Measurements from ENCODE around the gene ARHGAP30.
"Not testable (repeated sequence)": the region's sequence is repeated elsewhere in the genome, so short reads cannot be mapped to it uniquely, and the experiment has no call there.

ARHGAP30 gene

GRCh38 chr1:161022432-161022831 is 47.3 kb downstream of the ARHGAP30 start:
- peaks cover 48% of the 10 kb centered on the region for H3K4me1 Mint-ChIP-seq (ENCODE audit: low read depth)
- not testable (repeated sequence) for H3K27ac Mint-ChIP-seq; H3K27me3 Mint-ChIP-seq; DNase-seq; H3K4me3 Mint-ChIP-seq; H3K36me3 Mint-ChIP-seq (ENCODE audit: low read depth); H3K9me3 Mint-ChIP-seq

DNA sequence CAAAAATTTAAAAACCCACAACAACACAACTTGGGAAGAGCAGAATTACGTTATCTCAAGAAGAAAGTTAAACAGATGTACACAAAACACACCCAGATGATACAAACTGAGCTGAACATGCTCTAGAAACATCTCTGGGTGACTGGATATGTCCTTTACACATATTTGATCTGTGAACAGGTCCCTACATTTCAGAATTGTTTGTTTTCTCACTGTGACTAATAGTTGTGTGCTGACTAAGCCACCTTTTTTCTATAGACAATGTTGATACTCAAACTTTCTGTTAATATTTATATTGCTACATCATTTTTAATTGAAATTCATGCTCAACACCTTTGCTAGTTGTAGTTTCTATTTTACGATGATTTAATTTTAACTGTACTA is 47.7 kb downstream of the ARHGAP30 start:
- Mint-ChIP-seq H3K36me3 (ENCODE audit: low read depth) (peaks cover 3% of the 10 kb centered on the region), H3K4me3 (peak overlapping the region; percentile 86), H3K27me3 (no peaks in the 10 kb centered on the region), H3K4me1 (ENCODE audit: low read depth) (peaks cover 45% of the 10 kb centered on the region), H3K27ac (no peak overlapping the region), H3K9me3 (peaks cover 2% of the 10 kb centered on the region)
- no peak for DNase-seq

- DNase-seq = peak; percentile 87
- no peaks in the 10 kb centered on the region for H3K9me3 Mint-ChIP-seq
- no peaks in the 10 kb centered on the region for H3K27me3 Mint-ChIP-seq
- peak overlapping the region; percentile 83 for H3K27ac Mint-ChIP-seq
- H3K4me1 Mint-ChIP-seq (ENCODE audit: low read depth) = peaks cover 46% of the 10 kb centered on the region
- no peaks in the 10 kb centered on the region for H3K36me3 Mint-ChIP-seq (ENCODE audit: low read depth)
- H3K4me3 Mint-ChIP-seq = peak overlapping the region; percentile 86
Measured at GRCh38 chr1:161021165-161021969, 48.3 kb downstream of the ARHGAP30 start.

DNA sequence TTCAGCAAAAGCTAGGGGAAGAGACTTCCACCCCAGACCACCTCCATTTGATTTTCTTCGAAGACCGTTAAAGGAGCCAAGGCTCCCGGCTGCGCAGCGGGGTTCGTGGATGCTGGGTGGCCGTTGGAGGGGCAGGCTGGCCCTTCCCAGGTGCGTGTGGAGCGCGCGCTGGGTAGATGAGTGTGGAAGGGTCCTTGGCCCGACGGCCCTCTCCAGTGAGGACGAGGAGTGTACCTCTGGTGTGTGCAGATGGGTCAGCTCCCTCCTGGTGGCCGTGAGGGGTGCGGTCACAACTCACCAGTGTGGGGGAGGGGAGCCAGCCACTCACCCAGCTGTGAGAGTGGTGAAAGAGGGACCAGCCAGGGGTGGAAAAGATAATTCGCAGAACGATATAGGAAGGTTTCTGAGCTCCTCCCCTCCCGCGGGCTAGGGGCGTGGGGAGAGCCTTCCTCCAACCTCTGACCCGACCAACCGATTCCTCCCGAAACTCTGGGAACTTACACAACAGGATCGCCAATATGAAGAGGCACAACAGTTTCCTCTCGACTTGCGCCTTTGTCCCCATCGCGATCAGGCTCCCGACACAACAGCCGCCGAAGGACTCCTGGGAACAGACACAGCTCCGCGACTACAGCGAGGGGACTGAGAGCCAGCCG is 49.1 kb downstream of the ARHGAP30 start, which contains the start of gene F11R:
TSS of gene F11R (minus strand) at position 644 of the 656 bp plus-strand sequence. CDS start at position 565, 79 bp downstream.
- DNase-seq = no peak
- H3K9me3 Mint-ChIP-seq = no peaks in the 10 kb centered on the region
- peaks cover 46% of the 10 kb centered on the region for H3K4me1 Mint-ChIP-seq (ENCODE audit: low read depth)

GRCh38 chr1:161019751-161020495 is 49.8 kb downstream of the ARHGAP30 start:
- no peaks in the 10 kb centered on the region for H3K9me3 Mint-ChIP-seq
- peak overlapping the region; percentile 86 for H3K4me3 Mint-ChIP-seq
- H3K27ac Mint-ChIP-seq = peak overlapping the region; percentile 83
- no peaks in the 10 kb centered on the region for H3K36me3 Mint-ChIP-seq (ENCODE audit: low read depth)
- peaks cover 46% of the 10 kb centered on the region for H3K4me1 Mint-ChIP-seq (ENCODE audit: low read depth)
- no peak for DNase-seq
- H3K27me3 Mint-ChIP-seq = no peaks in the 10 kb centered on the region

More for the DNA sequence above, 49.1 kb downstream of the ARHGAP30 start, which contains the start of gene F11R:
- Mint-ChIP-seq H3K27me3 (no peaks in the 10 kb centered on the region), H3K27ac (peak within 1 kb of the TSS; percentile 83), H3K4me3 (peak within 1 kb of the TSS; percentile 86), H3K36me3 (ENCODE audit: low read depth) (no peaks in the 10 kb centered on the region)

GRCh38 chr1:161019111-161019660 is 50.5 kb downstream of the ARHGAP30 start:
- not testable (repeated sequence) for H3K27me3 Mint-ChIP-seq; H3K36me3 Mint-ChIP-seq (ENCODE audit: low read depth); H3K4me3 Mint-ChIP-seq; H3K9me3 Mint-ChIP-seq; DNase-seq; H3K27ac Mint-ChIP-seq
- H3K4me1 Mint-ChIP-seq (ENCODE audit: low read depth) = peaks cover 48% of the 10 kb centered on the region

DNA sequence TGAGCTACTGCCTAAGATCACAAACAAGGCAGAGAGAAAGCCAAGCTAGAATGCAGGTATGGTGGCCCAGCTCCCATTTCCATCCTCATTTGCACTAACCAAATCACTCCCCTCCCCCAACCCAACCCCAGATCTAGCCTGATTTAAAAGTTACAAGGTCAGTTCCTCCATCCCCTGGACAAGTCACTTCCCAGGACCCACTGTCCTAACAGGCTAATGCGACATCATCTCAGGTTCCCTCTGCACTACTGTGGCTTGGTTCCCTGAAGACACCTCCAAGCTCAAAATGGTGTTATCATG is 51.1 kb downstream of the ARHGAP30 start:
- Mint-ChIP-seq H3K27ac (no peak overlapping the region), H3K36me3 (ENCODE audit: low read depth) (no peaks in the 10 kb centered on the region), H3K27me3 (no peaks in the 10 kb centered on the region), H3K4me1 (ENCODE audit: low read depth) (peaks cover 54% of the 10 kb centered on the region), H3K4me3 (no peak overlapping the region), H3K9me3 (no peaks in the 10 kb centered on the region)
- no peak for DNase-seq

- no peak overlapping the region for H3K4me3 Mint-ChIP-seq
- no peak for DNase-seq
- no peaks in the 10 kb centered on the region for H3K27me3 Mint-ChIP-seq
- H3K36me3 Mint-ChIP-seq (ENCODE audit: low read depth) = no peaks in the 10 kb centered on the region
- peaks cover 60% of the 10 kb centered on the region for H3K4me1 Mint-ChIP-seq (ENCODE audit: low read depth)
- peak overlapping the region; percentile 39 for H3K27ac Mint-ChIP-seq
- no peaks in the 10 kb centered on the region for H3K9me3 Mint-ChIP-seq
Measured at GRCh38 chr1:161017756-161018630, 51.7 kb downstream of the ARHGAP30 start.

GRCh38 chr1:161017181-161017580 is 52.5 kb downstream of the ARHGAP30 start:
- not testable (repeated sequence) for DNase-seq; H3K27me3 Mint-ChIP-seq; H3K9me3 Mint-ChIP-seq; H3K4me3 Mint-ChIP-seq; H3K36me3 Mint-ChIP-seq (ENCODE audit: low read depth); H3K27ac Mint-ChIP-seq
- peaks cover 61% of the 10 kb centered on the region for H3K4me1 Mint-ChIP-seq (ENCODE audit: low read depth)

GRCh38 chr1:161016683-161017082 is 53.0 kb downstream of the ARHGAP30 start:
- not testable (repeated sequence) for DNase-seq; H3K9me3 Mint-ChIP-seq; H3K4me3 Mint-ChIP-seq; H3K27me3 Mint-ChIP-seq; H3K36me3 Mint-ChIP-seq (ENCODE audit: low read depth); H3K27ac Mint-ChIP-seq
- peaks cover 60% of the 10 kb centered on the region for H3K4me1 Mint-ChIP-seq (ENCODE audit: low read depth)

- DNase-seq = peak; percentile 76
- Mint-ChIP-seq H3K9me3 (no peaks in the 10 kb centered on the region), H3K4me1 (ENCODE audit: low read depth) (peaks cover 48% of the 10 kb centered on the region), H3K4me3 (peak overlapping the region; percentile 76), H3K27ac (peak overlapping the region; percentile 97), H3K27me3 (no peaks in the 10 kb centered on the region), H3K36me3 (ENCODE audit: low read depth) (no peaks in the 10 kb centered on the region)
Measured at GRCh38 chr1:161013488-161014230, 56.0 kb downstream of the ARHGAP30 start.

- Mint-ChIP-seq H3K9me3 (no peaks in the 10 kb centered on the region), H3K4me1 (ENCODE audit: low read depth) (peaks cover 42% of the 10 kb centered on the region), H3K36me3 (ENCODE audit: low read depth) (no peaks in the 10 kb centered on the region), H3K4me3 (peak overlapping the region; percentile 76), H3K27me3 (no peaks in the 10 kb centered on the region), H3K27ac (peak overlapping the region; percentile 97)
- no peak for DNase-seq
Measured at GRCh38 chr1:161013131-161013487, 56.6 kb downstream of the ARHGAP30 start.

DNA sequence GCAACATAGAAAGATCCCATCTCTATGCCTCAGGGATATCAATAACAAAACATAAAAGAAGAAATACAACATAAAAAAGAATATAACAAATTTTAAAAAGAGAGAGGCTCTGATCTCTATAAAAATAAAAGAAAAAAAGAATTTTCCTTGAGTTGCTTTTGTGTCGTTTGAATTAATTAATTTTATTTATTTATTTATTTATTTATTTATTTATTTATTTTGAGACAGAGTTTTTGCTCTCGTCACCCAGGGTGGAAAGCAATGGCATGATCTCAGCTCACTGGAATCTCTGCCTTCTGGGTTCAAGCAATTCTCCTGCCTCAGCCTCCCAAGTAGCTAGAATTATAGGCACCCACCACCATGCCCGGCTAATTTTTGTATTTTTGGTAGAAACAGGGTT is 57.3 kb downstream of the ARHGAP30 start:
- no peaks in the 10 kb centered on the region for H3K9me3 Mint-ChIP-seq
- no peaks in the 10 kb centered on the region for H3K27me3 Mint-ChIP-seq
- DNase-seq = no peak
- no peaks in the 10 kb centered on the region for H3K36me3 Mint-ChIP-seq (ENCODE audit: low read depth)
- peak overlapping the region; percentile 97 for H3K27ac Mint-ChIP-seq
- H3K4me1 Mint-ChIP-seq (ENCODE audit: low read depth) = peaks cover 40% of the 10 kb centered on the region
- H3K4me3 Mint-ChIP-seq = no peak overlapping the region
